Stimulated activated memory B cell treated with anti-CD40 and anti-IgM and Interleukin-4, amounts not matched to agents 10 μg/mL and 1 μg/mL and 100 μg/mL, for 72 hours (primary cell): ENCODE results near the gene C16orf90.
"Not testable (repeated sequence)": the region's sequence is repeated elsewhere in the genome, so short reads cannot be mapped to it uniquely, and the experiment has no call there.

ENCODE experiments used
- ATAC-seq: fragments of 150-1000 bp; cut with Tn5 transposase; 2 replicates; pipeline ENCODE4 v1.10.0; 2021
- H3K27ac Mint-ChIP-seq: one replicate; pipeline ENCODE4 v1.8.0; 2022; ENCODE audit warnings: mild to moderate bottlenecking, mixed read lengths
- H3K27me3 Mint-ChIP-seq: one replicate; pipeline ENCODE4 v1.8.0; 2022; ENCODE audit warnings: mixed read lengths
- H3K36me3 Mint-ChIP-seq: one replicate; pipeline ENCODE4 v1.8.0; 2022; ENCODE audit warnings: mixed read lengths
- H3K4me1 Mint-ChIP-seq: one replicate; pipeline ENCODE4 v1.8.0; 2022; ENCODE audit warnings: mixed read lengths
- H3K4me3 Mint-ChIP-seq: one replicate; pipeline ENCODE4 v1.8.0; 2022; ENCODE audit warnings: mild to moderate bottlenecking, moderate library complexity, mixed read lengths
- H3K9me3 Mint-ChIP-seq: one replicate; pipeline ENCODE4 v1.8.0; 2022; ENCODE audit warnings: mixed read lengths

C16orf90 gene, protein sequence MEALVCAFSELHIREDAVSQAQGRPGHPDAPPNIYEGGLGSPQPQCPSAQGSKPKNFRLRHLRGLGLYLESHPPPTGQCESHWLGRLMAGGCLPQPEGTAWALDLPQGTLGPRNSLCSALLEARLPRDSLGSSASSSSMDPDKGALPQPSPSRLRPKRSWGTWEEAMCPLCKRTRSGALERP

GRCh38 chr16:3495176-3495575 lies at the start of gene C16orf90:
C16orf90 (minus strand) TSS chr16:3495489; CDS start chr16:3495421, 68 bp downstream.
- Mint-ChIP-seq H3K27me3 (no peaks in the 10 kb centered on the region), H3K36me3 (no peaks in the 10 kb centered on the region), H3K4me3 (no peak within 1 kb of the TSS), H3K27ac (no peak within 1 kb of the TSS), H3K9me3 (peaks cover 5% of the 10 kb centered on the region), H3K4me1 (peaks cover 13% of the 10 kb centered on the region)
- ATAC-seq, result no peak

DNA sequence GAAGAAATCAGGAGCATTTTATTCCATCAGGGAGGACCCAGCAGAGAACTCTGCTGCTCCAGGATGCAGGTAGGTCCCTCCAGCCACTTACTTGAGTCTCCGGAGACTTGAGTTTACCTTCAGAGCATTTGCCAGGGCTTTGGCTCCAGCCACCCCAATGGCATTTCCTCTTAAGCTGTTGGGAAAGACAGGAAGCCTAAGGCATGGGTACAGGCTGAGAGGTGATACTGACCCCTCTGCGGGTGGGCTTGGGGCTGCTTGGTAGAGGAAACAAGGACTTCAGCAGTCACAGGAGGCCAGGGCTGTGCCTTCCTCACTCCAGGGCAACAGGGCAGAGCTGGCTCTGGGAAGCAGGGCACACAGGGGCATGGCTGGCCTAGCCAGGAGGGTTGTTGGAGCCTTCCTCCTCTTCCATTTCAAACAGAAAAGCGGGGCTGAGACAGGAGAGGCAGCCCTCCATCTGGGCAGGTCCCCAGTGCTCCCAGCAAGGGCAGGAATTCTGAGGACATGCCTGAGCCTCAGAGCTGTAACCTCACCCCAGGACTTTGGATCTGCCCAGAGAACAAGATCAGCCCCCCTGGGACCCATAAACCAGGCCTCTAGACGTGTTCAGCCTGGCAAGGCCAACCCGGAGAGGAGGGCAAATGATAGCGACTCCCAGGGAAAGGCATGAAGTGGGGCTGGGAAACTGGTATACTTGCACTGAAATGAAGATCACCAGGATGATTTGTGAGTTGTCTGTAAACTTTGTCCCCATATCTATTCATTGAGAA lies 47.5 kb upstream of the C16orf90 start:
- Mint-ChIP-seq H3K36me3 (peaks cover 28% of the 10 kb centered on the region), H3K9me3 (no peaks in the 10 kb centered on the region), H3K27ac (no peak overlapping the region), H3K4me3 (no peak overlapping the region), H3K27me3 (no peaks in the 10 kb centered on the region), H3K4me1 (peaks cover 18% of the 10 kb centered on the region)
- no peak for ATAC-seq

DNA sequence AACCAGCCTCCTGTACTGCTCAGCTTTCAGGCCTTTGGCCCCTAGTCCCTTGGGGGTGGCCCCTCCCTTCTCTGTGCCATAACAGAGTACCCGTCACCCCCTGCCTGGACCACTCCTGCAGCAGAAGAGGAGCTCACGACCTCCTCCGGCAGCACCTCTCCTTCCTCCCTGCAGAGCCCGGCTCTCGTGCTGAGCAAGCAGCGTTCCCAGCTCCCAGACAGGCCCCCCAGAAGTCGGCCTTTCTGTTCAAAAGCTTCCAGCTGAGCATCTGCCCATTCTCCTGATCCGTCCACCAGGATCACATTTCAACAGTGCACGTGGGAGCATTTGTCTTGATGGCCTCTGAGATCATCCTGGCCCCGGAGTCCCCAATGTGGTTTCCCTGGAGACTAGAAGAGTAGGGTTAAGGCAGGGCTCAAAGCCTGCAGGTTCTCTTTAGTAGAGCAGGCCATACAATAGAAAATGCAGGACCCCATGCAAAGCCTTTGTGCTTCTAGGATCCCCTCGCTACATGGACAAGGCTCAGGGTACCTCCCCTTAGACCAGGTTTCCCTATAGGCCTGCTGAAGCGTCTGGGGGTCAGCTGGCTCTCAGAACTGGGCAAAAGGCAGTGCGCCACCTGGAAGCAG lies 46.4 kb upstream of the C16orf90 start:
- Mint-ChIP-seq H3K27me3 (no peaks in the 10 kb centered on the region), H3K36me3 (peaks cover 21% of the 10 kb centered on the region), H3K9me3 (no peaks in the 10 kb centered on the region), H3K27ac (no peak overlapping the region), H3K4me1 (peaks cover 9% of the 10 kb centered on the region), H3K4me3 (no peak overlapping the region)
- no peak for ATAC-seq

DNA sequence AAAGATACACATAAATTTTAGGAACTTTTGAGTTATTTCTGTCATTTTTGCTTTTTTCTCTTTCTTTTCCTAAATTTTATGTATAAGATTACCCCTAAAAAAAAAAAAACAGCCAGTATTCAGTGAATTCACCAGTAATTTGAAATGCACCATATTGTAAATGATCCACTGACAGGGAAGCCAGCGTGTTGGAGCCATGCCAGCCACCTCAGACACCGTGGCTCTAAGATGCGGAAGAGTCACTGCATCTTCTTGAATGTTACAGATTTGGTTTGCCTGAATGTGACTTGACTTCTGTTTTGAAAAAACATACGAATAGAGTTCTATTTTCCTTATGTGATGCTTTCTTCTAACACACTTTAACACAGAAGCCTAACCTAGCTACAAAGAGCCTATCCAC lies 42.9 kb upstream of the C16orf90 start:
- peaks cover 33% of the 10 kb centered on the region for H3K36me3 Mint-ChIP-seq
- peaks cover 24% of the 10 kb centered on the region for H3K4me1 Mint-ChIP-seq
- no peak for ATAC-seq
- H3K27me3 Mint-ChIP-seq, result no peaks in the 10 kb centered on the region
- H3K4me3 Mint-ChIP-seq, result no peak overlapping the region
- H3K27ac Mint-ChIP-seq, result no peak overlapping the region
- H3K9me3 Mint-ChIP-seq, result no peaks in the 10 kb centered on the region

- Mint-ChIP-seq H3K27me3 (no peaks in the 10 kb centered on the region), H3K36me3 (peaks cover 39% of the 10 kb centered on the region), H3K9me3 (no peaks in the 10 kb centered on the region), H3K4me1 (peaks cover 24% of the 10 kb centered on the region), H3K27ac (no peak overlapping the region), H3K4me3 (no peak overlapping the region)
- ATAC-seq, result no peak
Measured at GRCh38 chr16:3536851-3537250, 41.6 kb upstream of the C16orf90 start.

DNA sequence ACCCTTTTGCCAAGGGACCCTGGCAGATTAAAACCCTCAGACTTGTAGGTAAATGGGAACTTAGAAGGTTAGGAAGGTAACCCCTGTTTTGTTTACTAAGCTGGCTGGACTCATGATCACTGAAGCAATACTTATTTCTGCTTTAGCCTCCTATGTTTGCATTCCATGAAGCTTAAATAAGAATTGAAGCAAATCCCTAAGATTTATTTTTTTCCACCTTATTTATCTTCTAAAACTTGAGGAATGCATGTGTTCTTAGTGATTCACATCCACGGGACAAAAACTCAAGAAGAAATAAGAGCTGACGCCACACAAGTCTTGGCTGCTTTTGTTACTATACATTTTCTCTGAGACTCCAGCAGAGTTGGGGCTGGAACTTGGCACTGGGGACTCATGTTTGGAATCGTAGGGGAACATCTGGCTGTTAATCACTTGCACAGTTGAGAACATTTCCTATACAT lies 41.0 kb upstream of the C16orf90 start:
- no peaks in the 10 kb centered on the region for H3K27me3 Mint-ChIP-seq
- no peak for ATAC-seq
- peaks cover 24% of the 10 kb centered on the region for H3K4me1 Mint-ChIP-seq
- peaks cover 33% of the 10 kb centered on the region for H3K36me3 Mint-ChIP-seq
- H3K4me3 Mint-ChIP-seq, result no peak overlapping the region
- no peaks in the 10 kb centered on the region for H3K9me3 Mint-ChIP-seq
- H3K27ac Mint-ChIP-seq, result peak overlapping the region; percentile 33

- no peaks in the 10 kb centered on the region for H3K9me3 Mint-ChIP-seq
- H3K36me3 Mint-ChIP-seq, result peaks cover 29% of the 10 kb centered on the region
- peak overlapping the region; percentile 33 for H3K27ac Mint-ChIP-seq
- peaks cover 24% of the 10 kb centered on the region for H3K4me1 Mint-ChIP-seq
- no peaks in the 10 kb centered on the region for H3K27me3 Mint-ChIP-seq
- H3K4me3 Mint-ChIP-seq, result no peak overlapping the region
- no peak for ATAC-seq
Measured at GRCh38 chr16:3534126-3534525, 38.8 kb upstream of the C16orf90 start.

- H3K27ac Mint-ChIP-seq, result no peak overlapping the region
- no peak overlapping the region for H3K4me3 Mint-ChIP-seq
- ATAC-seq, result no peak
- peaks cover 36% of the 10 kb centered on the region for H3K36me3 Mint-ChIP-seq
- H3K9me3 Mint-ChIP-seq, result no peaks in the 10 kb centered on the region
- peaks cover 31% of the 10 kb centered on the region for H3K4me1 Mint-ChIP-seq
- H3K27me3 Mint-ChIP-seq, result no peaks in the 10 kb centered on the region
Measured at GRCh38 chr16:3532741-3533140, 37.5 kb upstream of the C16orf90 start.

GRCh38 chr16:3530371-3530914 lies 35.2 kb upstream of the C16orf90 start:
- Mint-ChIP-seq H3K4me1 (peaks cover 30% of the 10 kb centered on the region), H3K9me3 (no peaks in the 10 kb centered on the region), H3K4me3 (no peak overlapping the region), H3K27me3 (no peaks in the 10 kb centered on the region), H3K27ac (no peak overlapping the region), H3K36me3 (peaks cover 31% of the 10 kb centered on the region)
- no peak for ATAC-seq

DNA sequence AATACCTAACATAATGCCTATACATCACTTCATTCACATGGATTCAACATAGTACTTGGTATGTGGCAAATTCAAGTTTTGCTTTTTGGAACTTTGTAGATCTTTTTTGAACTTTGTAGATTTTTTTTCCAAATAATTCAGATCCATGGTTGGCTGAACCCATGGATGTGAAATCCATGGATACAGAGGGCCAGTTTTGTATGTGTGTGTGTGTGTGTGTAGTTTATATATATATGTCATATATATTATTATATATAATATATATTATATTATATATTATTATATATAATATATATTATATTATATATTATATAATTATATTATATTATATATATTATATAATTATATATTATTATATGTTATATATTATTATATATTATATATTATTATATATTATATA lies 33.9 kb upstream of the C16orf90 start:
- Mint-ChIP-seq H3K4me3 (no peak overlapping the region), H3K27me3 (no peaks in the 10 kb centered on the region), H3K36me3 (peaks cover 24% of the 10 kb centered on the region), H3K9me3 (no peaks in the 10 kb centered on the region), H3K4me1 (peaks cover 17% of the 10 kb centered on the region), H3K27ac (no peak overlapping the region)
- no peak for ATAC-seq

- Mint-ChIP-seq H3K27ac (peak overlapping the region; percentile 13), H3K4me3 (no peak overlapping the region)
- ATAC-seq, result no peak
Measured at GRCh38 chr16:3528406-3528805, 33.1 kb upstream of the C16orf90 start.

GRCh38 chr16:3527216-3527829 lies 32.0 kb upstream of the C16orf90 start:
- H3K4me1 Mint-ChIP-seq, result peaks cover 13% of the 10 kb centered on the region
- not testable (repeated sequence) for H3K4me3 Mint-ChIP-seq, H3K9me3 Mint-ChIP-seq, ATAC-seq, H3K27me3 Mint-ChIP-seq
- H3K36me3 Mint-ChIP-seq, result peaks cover 24% of the 10 kb centered on the region
- peak overlapping the region; percentile 13 for H3K27ac Mint-ChIP-seq

More at GRCh38 chr16:3528406-3528805, 33.1 kb upstream of the C16orf90 start:
- Mint-ChIP-seq H3K27me3 (no peaks in the 10 kb centered on the region), H3K36me3 (peaks cover 24% of the 10 kb centered on the region), H3K9me3 (no peaks in the 10 kb centered on the region), H3K4me1 (peaks cover 13% of the 10 kb centered on the region)

GRCh38 chr16:3525951-3526350 lies 30.7 kb upstream of the C16orf90 start:
- no peak overlapping the region for H3K4me3 Mint-ChIP-seq
- H3K27ac Mint-ChIP-seq, result no peak overlapping the region
- ATAC-seq, result no peak
- H3K9me3 Mint-ChIP-seq, result no peaks in the 10 kb centered on the region
- H3K27me3 Mint-ChIP-seq, result no peaks in the 10 kb centered on the region
- peaks cover 27% of the 10 kb centered on the region for H3K36me3 Mint-ChIP-seq
- peaks cover 13% of the 10 kb centered on the region for H3K4me1 Mint-ChIP-seq

DNA sequence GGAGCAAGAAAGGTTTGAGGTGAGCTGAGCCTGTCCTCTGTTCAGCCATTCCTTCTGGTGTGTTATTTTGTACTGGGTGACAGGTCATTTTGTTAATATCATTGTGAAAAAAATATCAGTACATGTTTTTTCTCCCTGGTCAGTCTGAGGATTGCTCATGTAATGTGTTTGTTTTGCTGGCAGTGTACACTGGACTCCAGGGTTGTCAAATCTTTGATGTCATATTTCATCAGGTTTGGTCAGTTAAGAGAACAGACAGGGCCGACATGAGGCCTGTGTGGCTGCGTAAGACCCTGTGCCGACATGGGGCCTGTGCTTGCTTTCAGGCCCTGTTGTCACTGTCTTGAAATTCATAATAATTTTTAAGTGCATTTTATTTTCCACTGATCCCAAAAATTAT lies 28.0 kb upstream of the C16orf90 start:
- H3K27ac Mint-ChIP-seq, result no peak overlapping the region

GRCh38 chr16:3520841-3521240 lies 25.6 kb upstream of the C16orf90 start:
- no peak overlapping the region for H3K27ac Mint-ChIP-seq
- H3K9me3 Mint-ChIP-seq, result no peaks in the 10 kb centered on the region
- ATAC-seq, result no peak
- no peak overlapping the region for H3K4me3 Mint-ChIP-seq
- no peaks in the 10 kb centered on the region for H3K4me1 Mint-ChIP-seq
- H3K36me3 Mint-ChIP-seq, result peaks cover 45% of the 10 kb centered on the region
- H3K27me3 Mint-ChIP-seq, result no peaks in the 10 kb centered on the region

More for the DNA sequence above, 28.0 kb upstream of the C16orf90 start:
- no peaks in the 10 kb centered on the region for H3K27me3 Mint-ChIP-seq
- H3K9me3 Mint-ChIP-seq, result no peaks in the 10 kb centered on the region
- peaks cover 11% of the 10 kb centered on the region for H3K4me1 Mint-ChIP-seq
- no peak overlapping the region for H3K4me3 Mint-ChIP-seq
- no peak for ATAC-seq
- peaks cover 37% of the 10 kb centered on the region for H3K36me3 Mint-ChIP-seq
